ENCODE results near the gene LRRC7.

DNA sequence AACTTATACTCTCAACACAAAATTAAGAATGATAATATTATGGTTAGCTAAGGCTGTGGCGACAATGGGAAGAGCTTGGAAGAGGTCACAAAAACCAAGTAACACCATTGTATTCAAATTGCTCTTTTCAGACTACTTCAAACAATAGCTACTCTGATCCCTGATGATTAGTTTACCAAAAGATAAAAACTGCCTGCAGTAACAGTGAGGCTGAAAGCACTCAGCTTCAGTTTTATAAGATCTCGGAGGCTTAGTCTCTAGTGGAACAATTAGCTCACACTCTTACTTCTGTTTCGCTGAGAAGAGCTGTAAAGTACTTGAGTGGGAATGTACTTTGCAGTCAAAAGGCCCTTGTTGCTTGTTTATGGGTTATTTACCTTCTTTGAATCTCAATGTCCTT lies 278.5 kb downstream of the LRRC7 start:
- TF ChIP-seq, protein P1, sequence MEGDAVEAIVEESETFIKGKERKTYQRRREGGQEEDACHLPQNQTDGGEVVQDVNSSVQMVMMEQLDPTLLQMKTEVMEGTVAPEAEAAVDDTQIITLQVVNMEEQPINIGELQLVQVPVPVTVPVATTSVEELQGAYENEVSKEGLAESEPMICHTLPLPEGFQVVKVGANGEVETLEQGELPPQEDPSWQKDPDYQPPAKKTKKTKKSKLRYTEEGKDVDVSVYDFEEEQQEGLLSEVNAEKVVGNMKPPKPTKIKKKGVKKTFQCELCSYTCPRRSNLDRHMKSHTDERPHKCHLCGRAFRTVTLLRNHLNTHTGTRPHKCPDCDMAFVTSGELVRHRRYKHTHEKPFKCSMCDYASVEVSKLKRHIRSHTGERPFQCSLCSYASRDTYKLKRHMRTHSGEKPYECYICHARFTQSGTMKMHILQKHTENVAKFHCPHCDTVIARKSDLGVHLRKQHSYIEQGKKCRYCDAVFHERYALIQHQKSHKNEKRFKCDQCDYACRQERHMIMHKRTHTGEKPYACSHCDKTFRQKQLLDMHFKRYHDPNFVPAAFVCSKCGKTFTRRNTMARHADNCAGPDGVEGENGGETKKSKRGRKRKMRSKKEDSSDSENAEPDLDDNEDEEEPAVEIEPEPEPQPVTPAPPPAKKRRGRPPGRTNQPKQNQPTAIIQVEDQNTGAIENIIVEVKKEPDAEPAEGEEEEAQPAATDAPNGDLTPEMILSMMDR (IDR thresholded peaks at IDR 0.05), result no peak
- no peak for TF ChIP-seq POLR2A (IDR thresholded peaks at IDR 0.05)

Data from esophagus squamous epithelium (tissue), 4 donors.